ENCODE data around the gene NUB1.

NUB1 gene

DNA sequence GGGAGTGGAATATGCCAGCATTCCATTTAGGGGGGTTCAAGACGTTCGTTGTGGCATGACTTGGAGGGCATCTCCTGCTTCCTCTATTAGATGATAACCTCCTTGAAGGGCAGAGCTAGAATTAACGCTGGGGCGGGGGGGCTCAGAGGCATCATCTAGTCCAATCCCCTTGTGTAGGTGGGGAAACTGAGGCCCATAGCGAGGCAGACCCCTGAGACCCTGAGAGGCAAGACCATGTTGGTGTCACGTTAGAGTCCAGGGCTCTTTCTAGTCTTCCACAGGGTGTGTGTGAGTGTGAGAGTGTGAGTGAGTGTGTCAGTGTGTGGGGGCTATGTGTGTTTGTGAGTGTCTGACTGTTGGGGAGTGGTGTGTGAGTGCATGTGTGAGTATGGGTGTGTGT is 29.3 kb upstream of the NUB1 start:
- Histone ChIP-seq H3K36me3 (no peaks in the 10 kb centered on the region), H3K9me3 (replicated peaks in 1 of 11) (peaks cover 5 to 16% (median 7%) of the 10 kb centered on the region in 11 experiments; a peak in 17 of 22 replicates), H3K9ac (no peak overlapping the region), H3K4me2 (no peak overlapping the region), H3K4me3 (no peak overlapping the region), H3K4me1 (no peaks in the 10 kb centered on the region), H3K27ac (no peak overlapping the region), H4K20me1 (no peaks in the 10 kb centered on the region), H3K27me3 (no peaks in the 10 kb centered on the region)
- no peak for TF ChIP-seq Cebpa-rat (IDR thresholded peaks at IDR 0.05)

DNA sequence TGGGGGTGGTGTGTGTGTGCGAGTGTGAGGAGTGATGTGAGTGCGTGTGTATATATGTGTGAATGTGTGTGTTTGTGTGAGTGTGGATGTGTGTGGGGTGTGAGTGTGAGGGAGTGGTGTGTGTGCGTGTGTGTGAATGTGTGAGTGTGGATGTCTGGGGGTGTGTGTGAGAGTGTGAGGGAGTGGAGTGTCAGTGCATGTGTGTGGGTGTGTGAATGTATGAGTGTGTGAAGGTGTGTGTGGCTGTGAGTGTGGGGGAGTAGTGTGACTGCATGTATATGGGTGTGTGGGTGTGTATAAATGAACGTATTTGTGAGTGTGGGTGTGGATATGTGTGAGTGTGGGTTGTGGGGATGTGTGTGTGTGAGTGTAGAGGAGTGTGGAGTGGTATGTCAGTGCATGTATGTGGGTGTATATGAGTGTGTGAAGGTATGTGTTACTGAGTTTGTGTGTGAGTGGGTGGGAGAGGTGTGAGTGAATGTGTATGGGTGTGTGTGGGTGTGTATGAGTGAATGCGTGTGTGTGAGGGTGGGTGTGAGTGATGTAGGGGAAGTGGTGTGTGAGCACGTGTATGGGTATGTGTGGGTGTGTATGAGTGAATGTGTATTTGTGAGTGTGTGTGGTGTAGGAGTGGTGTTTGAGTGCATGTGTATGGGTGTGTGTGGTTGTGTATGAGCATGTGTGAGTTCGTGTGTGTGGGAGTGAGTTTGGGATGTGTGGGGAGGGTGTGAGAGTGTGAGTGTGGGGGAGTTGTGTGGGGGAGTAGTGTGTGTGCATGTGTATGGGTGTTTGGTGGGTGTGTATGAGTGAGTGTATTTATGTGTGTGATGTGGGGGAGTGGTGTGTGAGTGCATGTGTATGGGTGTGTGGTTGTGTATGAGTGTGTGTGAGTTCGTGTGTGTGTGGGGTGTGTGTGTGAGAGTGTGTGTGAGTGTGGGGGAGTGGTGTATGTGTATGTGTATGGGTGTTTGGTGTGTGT is 28.5 kb upstream of the NUB1 start:
- H3K4me3 ChIP-seq: no peak overlapping the region
- no peaks in the 10 kb centered on the region for H4K20me1 ChIP-seq
- H3K36me3 ChIP-seq: no peaks in the 10 kb centered on the region
- no peaks in the 10 kb centered on the region for H3K27me3 ChIP-seq
- H3K9ac ChIP-seq: no peak overlapping the region
- H3K27ac ChIP-seq: no peak overlapping the region
- H3K4me1 ChIP-seq: no peaks in the 10 kb centered on the region
- H3K9me3 ChIP-seq (replicated peaks in 1 of 11): peaks cover 5 to 16% (median 7%) of the 10 kb centered on the region in 11 experiments; a peak in 17 of 22 replicates
- no peak for TF ChIP-seq Cebpa-rat (IDR thresholded peaks at IDR 0.05)
- H3K4me2 ChIP-seq: no peak overlapping the region

DNA sequence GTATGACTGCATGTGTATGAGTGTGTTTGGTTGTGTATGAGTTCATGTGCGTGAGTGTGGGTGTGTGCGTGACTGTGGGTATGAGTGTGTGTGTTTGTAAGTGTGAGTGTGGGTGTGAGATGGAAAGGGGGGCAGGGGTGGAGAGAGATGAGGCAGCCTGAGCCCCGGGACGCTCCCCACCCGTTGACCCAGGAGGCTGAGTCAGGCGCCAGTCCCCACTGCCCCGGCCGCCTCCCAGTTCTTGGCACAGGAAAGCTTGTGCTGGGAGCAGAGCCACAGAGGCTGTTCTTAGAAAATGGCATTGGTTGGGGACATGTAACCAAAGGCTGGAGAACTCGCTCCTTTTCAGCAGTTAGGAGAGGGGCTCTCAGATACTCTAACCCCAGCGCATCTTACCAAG is 27.8 kb upstream of the NUB1 start:
- Histone ChIP-seq H3K27ac (no peak overlapping the region), H3K9ac (no peak overlapping the region), H3K36me3 (no peaks in the 10 kb centered on the region), H3K4me3 (no peak overlapping the region), H3K4me1 (no peaks in the 10 kb centered on the region), H3K27me3 (no peaks in the 10 kb centered on the region), H3K9me3 (replicated peaks in 1 of 11) (peaks cover 6 to 19% (median 12%) of the 10 kb centered on the region in 11 experiments; a peak in 21 of 22 replicates), H3K4me2 (no peak overlapping the region), H4K20me1 (no peaks in the 10 kb centered on the region)
- no peak for TF ChIP-seq Cebpa-rat (IDR thresholded peaks at IDR 0.05)

DNA sequence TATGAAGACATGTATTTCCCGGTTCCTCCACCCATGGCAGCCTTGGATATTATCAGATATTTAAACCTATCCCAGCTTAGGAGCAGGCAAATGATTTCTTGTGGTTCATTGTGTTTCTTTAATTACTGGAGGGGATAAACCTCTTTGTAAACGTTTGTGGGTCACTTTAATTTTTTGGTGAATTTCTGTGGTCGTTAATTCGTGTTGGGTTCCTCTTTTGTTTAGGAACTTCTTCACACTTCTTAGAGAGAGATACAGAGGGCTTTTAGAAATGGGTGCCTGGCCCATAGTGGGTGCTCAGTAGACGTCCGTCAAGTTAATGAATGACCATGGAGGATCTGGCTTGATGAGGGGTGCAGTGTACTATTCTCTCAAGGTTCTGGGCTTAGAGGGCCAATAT is 27.2 kb upstream of the NUB1 start:
- no peak overlapping the region for H3K4me3 ChIP-seq
- TF ChIP-seq Cebpa-rat (IDR thresholded peaks at IDR 0.05): no peak
- H3K27me3 ChIP-seq: no peaks in the 10 kb centered on the region
- no peak overlapping the region for H3K9ac ChIP-seq
- no peaks in the 10 kb centered on the region for H3K4me1 ChIP-seq
- H3K27ac ChIP-seq: no peak overlapping the region
- no peaks in the 10 kb centered on the region for H4K20me1 ChIP-seq
- H3K9me3 ChIP-seq (replicated peaks in 1 of 11): peaks cover 12 to 25% (median 17%) of the 10 kb centered on the region in 11 experiments
- no peak overlapping the region for H3K4me2 ChIP-seq
- no peaks in the 10 kb centered on the region for H3K36me3 ChIP-seq

DNA sequence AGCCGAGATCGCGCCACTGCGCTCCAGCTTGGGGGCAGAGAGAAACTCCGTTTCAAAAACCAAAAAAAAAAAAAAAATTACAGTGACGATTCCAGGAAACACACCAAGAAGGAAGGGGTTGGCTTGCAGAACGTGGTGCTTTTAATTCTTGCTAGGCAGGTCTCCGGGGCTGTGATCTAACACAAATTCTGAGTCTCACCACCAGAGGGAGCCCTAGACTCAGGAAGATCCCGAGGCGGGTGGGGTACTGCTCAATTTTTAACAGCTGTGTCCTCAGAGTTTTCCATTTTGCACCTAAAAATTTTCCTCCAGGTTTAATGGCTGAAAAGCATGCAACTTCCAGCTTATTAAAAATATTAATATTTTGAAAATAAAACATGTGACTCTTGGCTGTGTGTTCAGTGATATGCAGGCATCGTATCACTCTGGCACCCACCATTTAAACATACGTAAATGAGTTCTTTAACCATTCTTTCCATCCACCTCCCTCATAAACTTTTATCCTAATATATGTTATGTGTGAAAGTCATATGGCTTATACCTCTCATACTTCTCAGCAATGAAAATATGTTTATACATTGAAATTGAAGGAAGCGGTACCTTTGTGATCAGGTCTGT is 26.5 kb upstream of the NUB1 start:
- 0 out of 22 replicates have a peak, but pooled peaks cover 0 to under 1% (median 0%) of the 10 kb centered on the region in 11 experiments for H3K36me3 ChIP-seq
- H3K4me3 ChIP-seq: no peak overlapping the region

DNA sequence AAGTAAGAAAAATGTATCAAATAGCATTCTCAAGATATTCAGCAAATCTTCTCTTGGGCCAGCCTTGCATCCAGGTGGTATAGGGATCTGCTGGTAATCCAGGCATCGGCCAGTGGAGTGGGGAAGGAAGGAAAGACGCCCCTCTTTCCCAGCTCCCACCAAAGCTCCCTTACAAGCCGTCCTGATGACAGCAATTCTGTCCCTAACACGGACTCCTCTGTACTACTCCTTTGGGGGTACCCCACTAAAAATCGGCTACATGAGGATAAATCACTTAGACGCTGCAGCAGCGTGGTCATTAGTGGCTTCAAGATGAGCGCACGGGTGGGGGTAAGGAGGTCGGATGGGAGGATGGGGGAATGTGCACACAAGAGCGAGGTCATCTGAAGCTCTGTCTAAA is 24.7 kb upstream of the NUB1 start:
- Histone ChIP-seq H3K4me1 (no peaks in the 10 kb centered on the region), H3K27me3 (no peaks in the 10 kb centered on the region), H3K4me2 (no peak overlapping the region), H3K9me3 (replicated peaks in 1 of 11) (peaks cover 32 to 41% (median 36%) of the 10 kb centered on the region in 11 experiments), H4K20me1 (no peaks in the 10 kb centered on the region), H3K27ac (no peak overlapping the region), H3K9ac (no peak overlapping the region), H3K36me3 (peaks cover 0 to 8% (median 0%) of the 10 kb centered on the region in 11 experiments; a peak in 2 of 22 replicates), H3K4me3 (no peak overlapping the region)
- TF ChIP-seq Cebpa-rat (IDR thresholded peaks at IDR 0.05): no peak

More for the DNA sequence above, 26.5 kb upstream of the NUB1 start:
- Histone ChIP-seq H3K4me1 (no peaks in the 10 kb centered on the region), H3K27ac (no peak overlapping the region), H3K4me2 (0 out of 22 replicates have a peak overlapping the region, but pooled peaks of 1 of the 11 experiments have one; percentile 21), H3K27me3 (no peaks in the 10 kb centered on the region), H3K9ac (no peak overlapping the region), H3K9me3 (replicated peaks in 1 of 11) (peaks cover 19 to 32% (median 25%) of the 10 kb centered on the region in 11 experiments), H4K20me1 (no peaks in the 10 kb centered on the region)
- no peak for TF ChIP-seq Cebpa-rat (IDR thresholded peaks at IDR 0.05)

DNA sequence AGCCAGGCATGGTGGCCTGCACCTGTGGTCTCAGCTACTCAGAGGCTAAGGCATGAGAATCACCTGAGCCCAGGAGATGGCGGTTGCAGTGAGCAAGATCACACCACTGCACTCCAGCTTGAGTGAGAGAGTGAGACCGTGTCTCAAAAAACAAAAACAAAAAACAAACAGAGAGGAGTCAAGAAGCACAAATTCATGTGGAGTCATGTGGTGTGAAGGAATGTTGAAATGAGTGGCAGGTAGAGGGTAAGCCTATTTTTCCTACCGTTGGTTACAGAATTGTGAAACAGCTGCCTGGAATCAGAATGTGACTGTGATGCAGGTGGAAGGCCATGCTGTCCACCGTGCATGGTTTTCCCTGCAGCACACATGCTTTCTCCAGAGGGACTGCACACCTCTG is 23.7 kb upstream of the NUB1 start:
- no peaks in the 10 kb centered on the region for H4K20me1 ChIP-seq
- no peaks in the 10 kb centered on the region for H3K27me3 ChIP-seq
- no peak overlapping the region for H3K27ac ChIP-seq
- no peak overlapping the region for H3K4me3 ChIP-seq
- peaks cover 0 to 8% (median 0%) of the 10 kb centered on the region in 11 experiments; a peak in 2 of 22 replicates for H3K36me3 ChIP-seq
- no peak overlapping the region for H3K4me2 ChIP-seq
- H3K9ac ChIP-seq: no peak overlapping the region
- H3K9me3 ChIP-seq (replicated peaks in 1 of 11): peaks cover 41 to 44% (median 43%) of the 10 kb centered on the region in 11 experiments
- no peak for TF ChIP-seq Cebpa-rat (IDR thresholded peaks at IDR 0.05)
- no peaks in the 10 kb centered on the region for H3K4me1 ChIP-seq

DNA sequence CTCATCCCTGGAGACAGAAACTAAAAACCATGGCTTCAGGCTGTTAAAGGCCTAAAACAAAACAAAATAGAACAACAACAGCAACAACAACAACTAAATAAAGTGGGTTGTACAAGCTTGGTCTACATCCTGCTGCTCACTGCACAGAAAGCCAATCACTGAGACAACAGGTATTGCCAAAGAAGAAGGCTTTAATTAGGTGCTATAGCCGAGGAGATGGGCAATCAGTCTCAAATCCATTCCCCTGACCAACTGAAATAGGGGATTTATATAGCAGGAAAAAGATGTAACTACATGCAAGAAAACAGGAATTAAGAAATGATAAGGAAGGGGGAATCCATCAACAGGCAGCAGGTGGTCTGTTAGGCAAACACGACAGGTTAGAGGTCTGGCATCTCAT is 22.4 kb upstream of the NUB1 start:
- H3K4me2 ChIP-seq: no peak overlapping the region
- TF ChIP-seq Cebpa-rat (IDR thresholded peaks at IDR 0.05): no peak
- no peaks in the 10 kb centered on the region for H3K4me1 ChIP-seq

DNA sequence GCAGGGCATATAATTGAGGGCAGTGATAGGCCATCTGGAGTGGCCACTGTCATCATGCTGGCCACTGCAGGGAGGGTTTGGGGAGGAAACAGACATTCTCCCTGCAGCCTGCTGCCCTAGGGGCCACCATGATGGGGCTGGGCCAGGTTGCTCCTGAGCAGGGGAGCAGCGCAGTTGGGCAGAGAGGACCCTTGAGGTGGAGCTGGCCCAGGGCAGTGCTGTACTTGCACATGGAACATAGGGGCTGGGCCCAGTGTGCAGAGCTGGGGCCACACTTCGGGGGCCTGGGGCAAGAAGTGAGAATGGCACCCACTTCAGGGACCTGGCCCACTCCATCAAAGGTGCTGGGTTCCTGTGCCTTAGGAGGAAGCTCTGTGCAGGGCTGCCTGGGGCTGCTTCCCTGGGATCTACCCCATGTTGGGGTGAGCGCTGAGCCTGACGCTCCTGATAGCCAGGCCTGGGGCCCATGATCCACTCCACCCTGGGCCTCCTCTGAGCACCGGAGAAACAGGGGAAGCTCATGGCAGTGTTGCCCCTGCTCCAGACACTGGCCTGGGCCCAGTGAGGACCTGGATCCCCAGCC is 21.3 kb upstream of the NUB1 start:
- no peaks in the 10 kb centered on the region for H4K20me1 ChIP-seq
- H3K36me3 ChIP-seq: peaks cover 0 to 8% (median 0%) of the 10 kb centered on the region in 11 experiments; a peak in 2 of 22 replicates
- no peak overlapping the region for H3K9ac ChIP-seq
- peak overlapping the region in 1 of 10 experiments; percentile 24; a peak in 2 of 20 replicates for H3K4me3 ChIP-seq
- peaks cover 41 to 53% (median 43%) of the 10 kb centered on the region in 11 experiments for H3K9me3 ChIP-seq (replicated peaks in 1 of 11)
- no peak overlapping the region for H3K4me2 ChIP-seq
- no peak for TF ChIP-seq Cebpa-rat (IDR thresholded peaks at IDR 0.05)
- H3K27me3 ChIP-seq: no peaks in the 10 kb centered on the region
- H3K27ac ChIP-seq: no peak overlapping the region
- H3K4me1 ChIP-seq: no peaks in the 10 kb centered on the region

More for the DNA sequence above, 22.4 kb upstream of the NUB1 start:
- no peak overlapping the region for H3K9ac ChIP-seq
- no peaks in the 10 kb centered on the region for H4K20me1 ChIP-seq
- H3K36me3 ChIP-seq: peaks cover 0 to 8% (median 0%) of the 10 kb centered on the region in 11 experiments; a peak in 2 of 22 replicates
- H3K4me3 ChIP-seq: no peak overlapping the region
- H3K9me3 ChIP-seq (replicated peaks in 1 of 11): peaks cover 41 to 48% (median 43%) of the 10 kb centered on the region in 11 experiments
- H3K27me3 ChIP-seq: no peaks in the 10 kb centered on the region
- H3K27ac ChIP-seq: no peak overlapping the region

Measured in BLaER1 treated with 17β-estradiol and CSF1 and Interleukin-3, amounts not matched to agents 10 nM and 100 nM (cell line).